HG03571 (cell line): Measurements from ENCODE around the gene MYL11.

Experiments
- ATAC-seq: cut with Tn5 transposase; IDR thresholded peaks from one replicate; pipeline ENCODE4 v1.9.1; 2021; ENCODE audit not compliant: unreplicated experiment

Gene MYL11

GRCh38 chr16:30416624-30417528 is 42.3 kb downstream of the MYL11 start:
- no peak for ATAC-seq

GRCh38 chr16:30417529-30418349 is 43.1 kb downstream of the MYL11 start:
- ATAC-seq: peak; percentile 68

GRCh38 chr16:30418350-30419181 is 44.0 kb downstream of the MYL11 start:
- ATAC-seq: no peak

GRCh38 chr16:30421010-30421409 is 46.4 kb downstream of the MYL11 start:
- no peak for ATAC-seq
